GM18498 (cell line): ENCODE data around the gene NGDN.
"Not testable (repeated sequence)": the region's sequence is repeated elsewhere in the genome, so short reads cannot be mapped to it uniquely, and the experiment has no call there.

Experiments used
- ATAC-seq: cut with Tn5 transposase; IDR thresholded peaks from one replicate; pipeline ENCODE4 v1.9.1; 2021; ENCODE audit warnings: mild to moderate bottlenecking, moderate library complexity; ENCODE audit not compliant: unreplicated experiment

The NGDN gene

GRCh38 chr14:23438101-23438971 lies 31.2 kb upstream of the NGDN start:
- ATAC-seq = no peak

DNA sequence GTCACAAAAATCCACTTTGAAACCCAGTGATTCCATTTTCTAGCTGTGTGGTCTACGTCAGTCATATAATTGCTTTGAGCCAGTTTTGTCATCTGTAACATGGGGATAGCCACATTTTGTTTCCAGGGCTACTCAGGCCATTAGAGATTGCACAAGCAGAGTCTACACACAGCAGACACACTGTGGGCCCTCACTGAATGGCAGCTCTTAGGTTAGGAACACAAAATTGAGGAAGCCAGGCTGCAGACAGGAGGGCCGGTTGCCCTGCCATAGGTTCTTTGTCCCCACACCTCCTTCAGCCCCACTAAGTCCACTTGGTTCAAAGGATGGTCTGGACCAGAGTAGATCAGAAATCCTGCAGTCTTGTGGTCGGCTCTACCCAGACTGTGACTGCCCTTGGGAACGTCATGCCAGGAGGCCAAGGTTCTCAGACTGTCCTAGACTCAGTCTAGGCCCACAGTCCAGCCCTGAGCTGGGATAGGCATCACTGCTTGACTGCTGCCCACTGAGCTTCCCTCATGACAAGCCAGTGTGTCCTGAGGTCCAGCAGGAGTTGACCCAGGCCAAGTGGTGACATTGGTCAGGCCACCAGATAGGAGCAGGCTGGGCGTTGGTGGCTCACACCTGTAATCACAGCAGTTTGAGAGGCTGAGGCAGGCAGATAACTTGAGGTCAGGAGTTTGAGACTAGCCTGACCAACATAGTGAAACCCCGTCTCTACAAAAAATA lies 30.2 kb upstream of the NGDN start:
- ATAC-seq = no peak

GRCh38 chr14:23441076-23441475 lies 28.4 kb upstream of the NGDN start:
- ATAC-seq = no peak

DNA sequence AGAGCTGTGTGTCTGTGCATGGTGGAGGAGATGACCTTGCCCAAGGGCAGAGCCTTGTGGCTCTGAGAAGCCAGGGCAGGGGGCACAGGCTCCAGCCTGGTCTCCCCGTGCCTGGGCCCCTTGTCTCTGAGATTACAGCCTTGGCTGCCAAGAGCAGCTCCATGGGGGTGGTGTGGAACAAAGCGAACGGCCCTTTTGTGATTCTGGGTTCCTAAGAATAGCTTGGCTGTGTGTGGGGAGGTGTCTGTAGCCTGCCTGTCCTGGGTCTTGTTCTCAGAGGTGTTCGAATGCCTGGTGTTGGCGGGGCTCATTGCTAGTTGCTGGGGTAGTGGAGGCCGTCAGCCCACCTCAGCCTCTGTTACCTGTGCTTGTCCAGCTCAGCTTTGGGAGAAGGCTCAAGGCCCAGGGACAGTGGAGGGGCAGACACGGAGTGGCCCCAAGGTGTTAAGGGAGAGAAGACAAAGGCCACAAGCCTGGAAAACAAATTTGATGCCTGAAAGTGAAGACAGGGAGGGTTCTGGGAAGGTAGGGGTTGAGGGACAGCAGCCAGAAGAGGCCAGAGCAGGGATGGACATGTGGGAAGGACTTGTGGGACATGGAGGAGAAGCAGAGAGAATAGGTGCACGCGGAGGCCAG lies 26.7 kb upstream of the NGDN start:
- ATAC-seq = no peak

- no peak for ATAC-seq
These were observed 26.1 kb upstream of the NGDN start for GRCh38 chr14:23443411-23443812.

- no peak for ATAC-seq
These were observed 25.6 kb upstream of the NGDN start for GRCh38 chr14:23443881-23444280.

GRCh38 chr14:23444314-23444713 lies 25.2 kb upstream of the NGDN start:
- no peak for ATAC-seq

GRCh38 chr14:23445773-23446172 lies 23.7 kb upstream of the NGDN start:
- no peak for ATAC-seq

DNA sequence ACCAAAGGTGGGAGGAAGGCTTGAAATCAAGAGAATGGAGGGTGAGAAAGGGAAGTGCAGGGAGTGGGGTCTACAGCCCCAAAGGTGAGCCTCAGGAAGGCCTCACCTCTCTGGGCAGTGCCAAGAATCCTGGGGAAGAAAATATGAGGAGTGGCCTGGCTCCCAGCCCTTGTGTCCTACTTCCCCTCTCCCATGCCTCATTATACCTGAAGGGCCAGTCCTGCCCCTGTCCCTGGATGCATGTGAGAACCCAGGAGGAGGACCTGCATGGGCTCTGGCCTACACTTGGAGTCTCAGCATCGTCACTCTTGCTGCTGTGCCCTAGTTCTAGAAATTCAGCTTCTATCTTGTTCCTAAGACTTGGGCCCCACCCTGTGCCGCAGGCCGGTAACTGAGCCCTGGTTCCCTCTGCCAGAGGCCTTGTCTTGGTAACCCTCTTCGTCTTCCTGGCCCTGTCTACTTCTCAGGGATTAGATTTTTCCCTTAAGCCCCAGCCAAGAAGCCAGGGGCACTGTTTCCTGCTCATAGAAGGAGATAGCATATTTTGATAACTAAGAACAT lies 23.1 kb upstream of the NGDN start:
- ATAC-seq = no peak

GRCh38 chr14:23447361-23448350 lies 21.8 kb upstream of the NGDN start:
- no peak for ATAC-seq

DNA sequence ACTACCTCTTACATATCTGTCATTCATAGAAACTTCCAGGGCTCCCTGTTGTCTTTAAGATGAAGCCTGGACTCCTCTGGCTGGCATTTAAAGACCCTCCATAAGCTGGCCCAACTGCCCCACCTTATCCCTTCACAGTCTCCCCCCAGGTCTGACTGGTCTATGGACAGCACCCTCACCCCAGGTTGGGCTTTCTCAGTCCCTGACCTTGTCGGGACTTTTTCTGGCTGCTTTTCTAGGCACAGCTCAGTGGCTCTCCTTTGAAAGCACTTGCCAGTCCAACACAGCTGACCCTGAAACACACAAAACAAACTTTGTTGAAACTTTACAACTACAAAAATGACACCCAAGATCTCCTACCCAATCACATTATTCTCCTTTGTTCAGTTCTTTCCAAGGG lies 20.2 kb upstream of the NGDN start:
- no peak for ATAC-seq

- no peak for ATAC-seq
These were observed 19.1 kb upstream of the NGDN start for GRCh38 chr14:23450379-23450778.

GRCh38 chr14:23452237-23452636 lies 17.3 kb upstream of the NGDN start:
- no peak for ATAC-seq

DNA sequence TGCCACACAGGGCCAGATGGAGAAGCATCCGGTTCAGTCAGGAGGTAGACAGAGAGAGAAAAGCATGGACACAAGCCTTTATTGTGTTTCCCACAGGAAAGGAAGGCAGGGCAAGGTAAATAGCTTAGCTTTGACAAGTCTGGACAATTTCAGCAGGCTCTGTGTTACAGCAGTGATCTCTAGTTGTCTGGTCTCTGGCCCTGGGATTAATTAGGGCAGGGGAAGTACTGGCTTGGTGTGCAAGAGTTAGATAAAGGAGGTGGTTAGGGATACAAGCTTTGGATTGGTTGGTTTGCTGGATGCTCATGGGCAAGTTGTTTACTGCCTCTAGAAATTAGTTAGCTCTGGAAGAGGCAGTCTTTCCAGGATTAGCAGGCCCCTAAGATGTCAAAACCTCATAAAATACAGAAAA lies 15.1 kb upstream of the NGDN start:
- no peak for ATAC-seq

GRCh38 chr14:23456883-23457586 lies 12.5 kb upstream of the NGDN start:
- ATAC-seq = not testable (repeated sequence)

DNA sequence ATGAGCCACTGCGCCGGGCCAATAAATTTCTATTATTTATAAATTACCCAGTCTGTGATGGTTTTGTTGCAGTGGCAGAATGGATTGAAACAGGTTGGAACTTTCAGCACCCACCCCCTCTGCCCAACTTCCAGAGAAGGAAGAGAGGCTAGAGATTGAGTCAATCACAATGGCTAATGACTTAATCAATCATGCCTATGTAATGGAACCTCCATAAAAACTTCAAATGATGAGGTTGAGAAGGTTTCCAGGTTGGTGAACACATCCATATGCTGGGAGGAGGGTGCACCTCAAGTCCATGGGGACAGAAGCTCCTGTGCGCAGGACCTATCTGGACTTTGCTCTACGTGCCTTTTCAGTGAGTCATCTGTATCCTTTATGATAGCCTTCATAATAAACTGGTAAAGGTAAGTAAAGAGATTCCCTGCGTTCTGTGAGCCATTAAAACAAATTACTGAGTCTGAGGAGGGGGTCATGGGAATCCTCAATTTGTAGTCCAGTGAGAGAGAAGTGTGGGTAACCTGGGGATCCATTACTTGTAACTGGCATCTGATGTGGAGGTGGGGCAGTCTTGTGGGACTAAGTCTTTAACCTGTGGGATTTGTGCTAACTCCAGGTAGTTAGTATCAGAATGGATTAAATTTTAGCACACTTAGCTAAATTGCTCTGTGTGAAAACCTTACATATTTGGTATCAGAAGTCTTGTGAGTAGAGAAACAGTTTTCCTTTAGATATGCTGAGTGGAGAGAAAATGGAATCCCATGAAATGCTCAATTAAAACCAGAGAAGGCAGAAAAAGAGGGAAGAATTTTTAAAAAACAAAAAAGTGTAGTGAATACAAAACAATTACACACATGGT lies 11.7 kb upstream of the NGDN start:
- no peak for ATAC-seq

DNA sequence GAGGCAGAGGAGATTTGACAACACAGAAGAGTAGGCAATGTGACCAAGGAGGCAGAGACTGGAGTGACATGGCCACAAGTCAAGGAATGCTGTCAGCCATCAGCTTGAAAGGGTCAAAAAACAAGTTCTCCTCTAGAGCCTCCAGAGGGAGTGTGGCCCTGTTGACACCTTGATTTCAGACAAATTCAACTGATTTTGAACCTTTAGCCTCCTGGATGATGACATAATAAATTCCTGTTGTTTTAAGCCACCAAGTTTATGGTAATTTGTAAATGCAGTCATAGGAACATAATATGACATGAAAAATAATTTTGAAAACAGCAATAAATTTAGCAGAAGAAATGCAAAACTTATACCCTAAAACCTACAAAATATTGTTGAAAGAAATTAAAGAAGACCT lies 8.5 kb upstream of the NGDN start:
- ATAC-seq = no peak

DNA sequence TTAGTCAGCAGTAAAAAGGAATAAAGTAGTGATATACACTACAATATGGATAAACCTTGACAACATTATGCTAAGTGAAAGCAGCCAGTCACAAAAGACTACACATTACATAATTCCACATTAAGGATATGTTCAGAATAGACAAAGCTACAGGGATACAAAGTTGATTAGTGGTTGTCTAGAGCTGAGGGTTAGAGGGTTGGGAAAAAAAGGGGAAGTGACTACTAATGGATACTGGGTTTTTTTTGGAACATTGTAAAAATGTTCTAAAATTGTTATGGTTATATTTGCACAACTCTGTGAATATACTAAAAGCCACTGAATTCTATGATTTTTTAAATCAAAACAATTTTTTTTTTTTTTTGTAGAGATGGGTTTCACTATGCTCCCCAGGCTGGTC lies 4.8 kb upstream of the NGDN start:
- ATAC-seq = no peak

DNA sequence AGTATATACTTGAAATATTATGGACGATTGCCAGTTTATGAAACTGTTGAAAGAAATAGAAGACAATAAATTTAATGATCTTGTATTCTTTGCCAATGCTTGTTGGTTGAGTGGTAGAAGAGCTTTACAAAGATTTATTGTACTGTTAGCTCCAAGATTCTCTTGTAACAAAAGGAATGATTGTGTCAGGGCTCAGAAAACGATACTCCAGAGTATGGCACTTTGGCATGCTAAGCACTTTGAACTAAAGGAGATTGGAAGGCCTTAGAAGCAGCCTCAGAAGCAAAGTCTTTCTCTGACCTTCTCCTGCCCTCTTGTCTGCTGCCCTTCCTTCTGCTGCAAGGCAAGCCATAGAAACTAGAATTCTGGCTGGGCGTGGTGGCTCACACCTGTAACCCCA lies 4.2 kb upstream of the NGDN start:
- no peak for ATAC-seq
